Stimulated activated CD8-positive, alpha-beta memory T cell treated with anti-CD3 and anti-CD28 coated beads, Interleukin-7, amount 100 ng/mL, for 4 hours (primary cell): ENCODE data around the gene SLC35A2.

Source experiments
- DNase-seq, 2 donors: peaks; one replicate each; pipeline ENCODE4 v3.0.0-alpha.2; 2020; ENCODE audit warnings: low read depth in 2 of 2

Gene SLC35A2

GRCh38 chrX:48911412-48912182, at the start of gene SLC35A2:
Gene SLC35A2, minus strand, starts transcription at chrX:48911646. Its CDS starts 10 bp downstream, at chrX:48911636.
- peak; percentile 72 to 76 for DNase-seq

- no peak for DNase-seq
Observed at GRCh38 chrX:48960291-48960690, 48.8 kb upstream of the SLC35A2 start.

GRCh38 chrX:48958635-48959094, 47.2 kb upstream of the SLC35A2 start:
- DNase-seq, result no peak

GRCh38 chrX:48957827-48958634, 46.6 kb upstream of the SLC35A2 start:
- peak; percentile 90 for DNase-seq

GRCh38 chrX:48957477-48957826, 46.0 kb upstream of the SLC35A2 start, which contains the start of gene OTUD5:
Gene OTUD5, minus strand, starts transcription at chrX:48957607. Its CDS starts 37 bp downstream, at chrX:48957570.
- peak; percentile 61 to 76 for DNase-seq

- peak; percentile 36 to 61 for DNase-seq
Observed at GRCh38 chrX:48956728-48957414, 45.4 kb upstream of the SLC35A2 start.

- DNase-seq, result no peak
Observed at GRCh38 chrX:48948589-48948988, 37.1 kb upstream of the SLC35A2 start.

- peak in 1 of 2 donors; percentile 23 for DNase-seq
Observed at GRCh38 chrX:48945517-48946348, 34.3 kb upstream of the SLC35A2 start.

- no peak for DNase-seq
Observed at GRCh38 chrX:48942895-48943294, 31.4 kb upstream of the SLC35A2 start.

- DNase-seq, result no peak
Observed at GRCh38 chrX:48940404-48940955, 29.0 kb upstream of the SLC35A2 start.

- DNase-seq, result no peak
Observed at GRCh38 chrX:48939524-48940228, 28.2 kb upstream of the SLC35A2 start.

- DNase-seq, result peak in 1 of 2 donors; percentile 42
Observed at GRCh38 chrX:48938721-48939425, 27.4 kb upstream of the SLC35A2 start.

GRCh38 chrX:48937054-48937907, 25.8 kb upstream of the SLC35A2 start:
- DNase-seq, result peak; percentile 84 to 89

- no peak for DNase-seq
Observed at GRCh38 chrX:48936429-48937053, 25.1 kb upstream of the SLC35A2 start.

GRCh38 chrX:48935301-48935670, 23.8 kb upstream of the SLC35A2 start:
- DNase-seq, result no peak

- no peak for DNase-seq
Observed at GRCh38 chrX:48934581-48935300, 23.3 kb upstream of the SLC35A2 start.

- no peak for DNase-seq
Observed at GRCh38 chrX:48933757-48934156, 22.3 kb upstream of the SLC35A2 start.
